Cardiac septum (tissue), 1 donor: Measurements from ENCODE around the gene ZFP90. TPM values are rescaled to one million over a fixed set of nuclear protein-coding genes. Genes with fewer than 3 reads are reported as not detected.
"Not testable (repeated sequence)": the region's sequence is repeated elsewhere in the genome, so short reads cannot be mapped to it uniquely, and the experiment has no call there.

Source experiments
- DNase-seq: peaks from one replicate; pipeline ENCODE4 v3.0.0-alpha.2; 2020; ENCODE audit warnings: low spot score
- intact Hi-C: fragments of 100-400 bp; cut with DNase I; formaldehyde crosslinking; loops from one replicate; pipeline ENCODE4 v1.14.0; 2022
- total RNA-seq: library from RNA; stranded (reverse); fragmentation: NEBNext Ultra II Directional; extraction: Animal tissue kit (Norgen Biotek cat#: 25700); gene quantifications from one replicate; pipeline ENCODE4 v1.2.1, GENCODE V29; 2021
- donor health status: DM: no; HTN: no; CAD: no.

The ZFP90 gene
- total RNA-seq, 1 donor from 2014 or later = 16.0 TPM

GRCh38 chr16:68512742-68513141, 26.3 kb upstream of the ZFP90 start:
- intact Hi-C loops = no loop called here
- DNase-seq = no peak

- intact Hi-C loops = no loop called here
Measured at GRCh38 chr16:68514511-68514910, 24.6 kb upstream of the ZFP90 start.

GRCh38 chr16:68517606-68518166, 21.4 kb upstream of the ZFP90 start:
- DNase-seq = no peak
- intact Hi-C loops = no loop called here

More at GRCh38 chr16:68514511-68514910, 24.6 kb upstream of the ZFP90 start:
- no peak for DNase-seq

GRCh38 chr16:68519225-68519745, 19.8 kb upstream of the ZFP90 start:
- DNase-seq = no peak
- intact Hi-C loops = no loop called here

GRCh38 chr16:68520649-68521086, 18.4 kb upstream of the ZFP90 start:
- DNase-seq = peak; percentile 88
- intact Hi-C loops = no loop called here

DNA sequence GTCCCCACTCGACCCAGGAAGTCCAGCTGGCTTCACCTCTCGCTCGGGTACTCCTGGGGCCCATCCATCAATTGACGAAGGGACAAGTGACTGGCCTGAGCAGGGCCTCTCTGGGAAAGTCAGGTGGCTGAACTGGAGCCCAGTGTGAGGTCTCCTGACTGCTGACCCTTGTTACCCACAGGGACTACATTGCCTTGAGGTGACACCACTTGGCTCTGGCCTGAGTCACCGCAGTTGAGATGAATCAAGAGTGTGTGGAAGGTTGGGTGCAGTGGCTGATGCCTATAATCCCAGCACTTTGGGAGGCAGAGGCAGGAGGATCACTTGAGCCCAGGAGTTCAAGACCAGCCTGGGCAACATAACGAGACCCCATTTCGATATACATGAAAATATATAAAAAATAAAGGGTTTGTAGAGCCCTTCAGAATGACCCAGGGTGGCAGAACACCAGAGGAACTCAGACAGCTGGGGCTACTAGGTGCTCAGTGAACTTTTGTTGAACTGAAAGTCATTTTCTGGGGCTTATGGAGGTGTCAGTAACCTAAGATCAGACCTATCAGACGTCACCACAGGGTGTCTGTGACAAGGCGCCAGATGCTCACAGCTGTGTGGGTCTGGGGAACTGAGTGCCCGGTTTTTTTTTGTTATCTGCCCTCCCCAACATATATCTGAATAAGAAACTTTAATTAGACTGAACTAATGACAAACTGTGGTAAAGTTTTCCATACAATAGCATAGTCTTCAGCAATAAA, 14.8 kb upstream of the ZFP90 start:
- intact Hi-C loops = no loop called here
- no peak for DNase-seq

- DNase-seq = no peak
- intact Hi-C loops = loop anchor here (5.0 kb wide), 1 partner anchor 321 kb away; no protein-coding TSS in a partner anchor
Measured at GRCh38 chr16:68526143-68526781, 12.8 kb upstream of the ZFP90 start.

DNA sequence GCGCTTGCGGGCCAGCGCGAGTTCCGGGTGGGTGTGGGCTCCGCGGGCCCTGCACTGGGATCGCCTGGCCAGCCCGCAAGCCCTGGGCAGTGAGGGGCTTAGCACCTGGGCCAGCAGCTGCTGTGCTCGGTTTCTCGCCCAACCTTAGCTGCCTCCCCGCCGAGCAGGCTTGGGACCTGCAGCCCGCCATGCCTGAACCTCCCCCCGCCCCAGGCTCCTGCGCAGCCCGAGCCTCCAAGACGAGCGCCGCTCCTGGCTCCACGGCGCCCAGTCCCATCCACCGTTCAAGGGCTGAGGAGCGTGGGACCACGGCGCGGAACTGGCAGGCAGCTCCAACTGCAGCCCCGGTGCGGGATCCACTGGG, 12.3 kb upstream of the ZFP90 start:
- no peak for DNase-seq
- intact Hi-C loops = loop anchor here (5.0 kb wide), 1 partner anchor 321 kb away; no protein-coding TSS in a partner anchor

GRCh38 chr16:68528233-68528632, 10.9 kb upstream of the ZFP90 start:
- DNase-seq = no peak
- intact Hi-C loops = loop anchor here (5.0 kb wide), 1 partner anchor 319 kb away; no protein-coding TSS in a partner anchor

DNA sequence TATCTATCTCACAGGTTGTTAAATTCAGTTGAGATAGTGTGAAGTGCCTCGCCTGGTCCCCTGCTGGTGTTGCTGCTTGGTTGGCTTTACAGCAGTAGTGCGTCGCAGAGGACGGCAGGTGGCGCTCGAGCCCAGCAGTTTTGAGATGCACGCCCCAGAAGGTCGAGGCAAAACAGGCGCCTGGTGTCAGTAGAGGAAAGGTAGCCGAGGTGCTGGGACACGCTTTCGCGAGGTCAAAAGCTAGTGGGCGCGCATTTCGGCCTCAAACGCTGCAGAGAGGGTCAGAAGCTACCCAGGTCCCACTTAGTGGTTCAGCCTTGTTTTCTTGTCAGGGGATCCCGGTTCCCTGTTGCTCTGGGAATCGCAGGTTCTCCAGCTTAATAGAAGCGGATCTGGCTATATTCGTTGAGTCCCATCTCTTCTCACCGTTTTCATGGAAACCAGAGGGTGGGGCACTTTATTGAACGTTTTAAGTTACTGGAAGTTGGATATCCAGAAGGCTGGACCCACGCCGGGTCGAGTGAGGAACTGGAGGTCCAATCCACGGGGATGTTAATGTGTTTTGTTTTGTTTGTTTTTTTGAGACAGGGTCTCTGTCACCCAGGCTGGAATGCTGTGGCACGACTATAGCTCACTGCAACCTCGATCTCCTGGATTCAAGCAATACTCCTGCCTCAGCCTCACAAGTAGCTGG, 10.3 kb upstream of the ZFP90 start:
- DNase-seq = peak; percentile 94
- intact Hi-C loops = loop anchor here (5.0 kb wide), 1 partner anchor 318 kb away; no protein-coding TSS in a partner anchor

DNA sequence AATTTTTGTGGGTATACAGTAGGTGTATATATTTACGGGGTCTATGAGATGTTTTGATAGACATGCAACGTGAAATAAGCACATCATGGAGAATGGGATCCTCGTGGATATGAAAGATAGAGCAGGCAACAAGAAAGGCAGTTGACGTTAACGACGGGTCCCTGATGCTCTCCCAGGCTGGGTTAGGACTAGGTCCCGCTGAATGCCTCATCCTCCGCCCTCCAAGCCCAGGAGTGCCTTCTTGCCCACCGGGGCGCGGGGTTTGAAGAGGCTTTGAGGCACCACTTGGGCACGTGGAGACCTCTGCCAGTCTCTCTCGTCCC, 9.5 kb upstream of the ZFP90 start:
- no peak for DNase-seq
- intact Hi-C loops = loop anchor here (5.0 kb wide), 1 partner anchor 318 kb away; no protein-coding TSS in a partner anchor

- intact Hi-C loops = loop anchor here (5.0 to 10.0 kb wide), 2 partner anchors 317 to 595 kb away; no protein-coding TSS in a partner anchor
Measured at GRCh38 chr16:68529931-68530701, 9.0 kb upstream of the ZFP90 start.

DNA sequence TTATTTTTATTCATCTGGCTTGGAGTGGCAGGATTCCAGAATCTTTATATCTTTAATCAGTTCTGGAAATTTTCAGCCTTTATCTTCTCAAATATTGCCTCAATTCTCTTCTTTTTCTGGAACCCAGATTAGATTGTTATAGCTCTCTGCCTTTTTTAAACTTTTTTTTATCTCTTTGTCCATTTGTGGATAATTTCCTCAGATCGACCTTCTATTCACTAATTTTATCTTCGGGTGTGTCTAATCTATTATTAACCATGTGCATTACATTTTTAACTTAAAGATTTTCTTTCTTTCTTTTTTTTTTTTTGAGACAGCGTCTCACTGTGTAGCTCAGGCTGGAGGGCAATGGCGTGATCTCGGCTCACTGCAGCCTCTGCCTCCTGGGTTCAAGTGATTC, 5.2 kb upstream of the ZFP90 start:
- no peak for DNase-seq
- intact Hi-C loops = loop anchor here (10.0 kb wide), 1 partner anchor 591 kb away; no protein-coding TSS in a partner anchor

More at GRCh38 chr16:68529931-68530701, 9.0 kb upstream of the ZFP90 start:
- DNase-seq = peak; percentile 91

DNA sequence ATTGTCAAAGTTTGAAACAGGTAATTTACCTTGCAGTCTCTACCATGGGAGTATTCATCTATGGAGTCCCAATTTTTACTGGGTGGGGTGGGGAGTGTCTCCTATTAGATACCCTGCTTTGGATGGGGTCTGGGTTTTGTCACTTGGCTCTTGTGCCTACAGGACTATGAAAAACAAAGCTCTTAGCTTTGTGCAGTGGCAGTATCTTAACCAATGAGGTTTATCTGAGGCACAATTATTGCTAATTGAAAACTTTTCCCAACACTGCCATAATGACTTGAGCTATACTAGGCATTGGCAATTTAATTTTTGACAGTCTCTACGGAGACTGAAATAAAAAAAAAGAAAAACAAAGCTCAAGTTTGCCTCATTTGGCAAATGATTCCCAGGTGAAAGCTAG, 3.8 kb upstream of the ZFP90 start:
- no peak for DNase-seq
- intact Hi-C loops = loop anchor here (10.0 kb wide), 1 partner anchor 589 kb away; no protein-coding TSS in a partner anchor

GRCh38 chr16:68539711-68540239, 684 bp downstream of the ZFP90 start:
- DNase-seq = no peak
- intact Hi-C loops = loop anchor here (10.0 kb wide), 1 partner anchor 585 kb away; no protein-coding TSS in a partner anchor

DNA sequence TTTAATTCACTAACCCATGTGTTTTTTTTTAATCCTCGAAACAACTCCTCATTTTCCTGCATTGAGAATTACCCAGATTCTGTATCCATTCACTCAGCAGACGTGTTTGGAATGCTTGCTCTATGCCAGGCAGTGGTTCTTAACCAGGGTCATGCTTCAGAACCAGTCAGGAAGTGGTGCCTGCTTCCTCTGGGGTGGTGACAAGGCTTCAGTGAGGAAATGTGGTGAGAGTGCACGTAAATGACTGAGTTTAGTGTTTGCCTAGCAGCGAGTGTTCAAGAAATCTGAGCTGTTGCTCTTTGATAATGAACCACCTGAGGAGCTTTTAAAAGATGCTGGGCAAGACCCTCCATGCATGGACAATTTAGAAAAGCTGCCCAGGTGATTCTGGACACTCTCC, 9.9 kb downstream of the ZFP90 start:
- DNase-seq = no peak
- intact Hi-C loops = no loop called here

GRCh38 chr16:68553186-68553585, 14.1 kb downstream of the ZFP90 start:
- DNase-seq = no peak
- intact Hi-C loops = no loop called here

- DNase-seq, intact Hi-C loops: not testable (repeated sequence)
Measured at GRCh38 chr16:68560341-68560740, 21.2 kb downstream of the ZFP90 start.
